Spinal cord (tissue), 4 donors: ENCODE measurements around the gene SLC22A3. TPM values are rescaled to one million over a fixed set of nuclear protein-coding genes. Genes with fewer than 3 reads are reported as not detected.

ENCODE experiments used
- polyA plus RNA-seq, 2 donors: library from polyadenylated mRNA; unstranded; fragments of 120-200 nt; gene quantifications; one replicate each; pipeline ENCODE4 v1.2.1, GENCODE V29; 2013; ENCODE audit not compliant: insufficient read length in 2 of 2
- total RNA-seq, 2 donors: library from RNA; depleted of rRNA in 1 of 2; stranded (reverse); fragments of 120-200 nt in 1 of 2; fragments of >200 nt in 1 of 2; gene quantifications; one replicate each; pipeline versions ENCODE4 v1.2.3 to v1.2.4, GENCODE V29; 2013 to 2014

Gene SLC22A3
- total and polyA plus RNA-seq, 4 donors = 8.0 to 49.4 (median 16.7) TPM

Other genes starting within 250 kb of the SLC22A3 start
- gene SLC22A1, start 226.6 kb upstream of the SLC22A3 start, total RNA-seq = 1 to 10 TPM in 1 of 2 donors, under 1 TPM in 1; 0.59 to 1.2 TPM
- gene SLC22A1, start 226.6 kb upstream of the SLC22A3 start, polyA plus RNA-seq = under 1 TPM in 1 of 2 donors, not detected in 1; 0.35 TPM
- 10 to 100 TPM in 1 of 2 donors, 1 to 10 TPM in 1; 6.7 to 39.2 TPM for gene SLC22A2, start 89.6 kb upstream of the SLC22A3 start, total RNA-seq
- gene SLC22A2, start 89.6 kb upstream of the SLC22A3 start, polyA plus RNA-seq = 1 to 10 TPM; 1.2 to 6.0 TPM